LNCAP (cell line): ENCODE data around the gene MICAL3.

Experiments used
- TF ChIP-seq, protein P1 (sequence below): fragments of 450-650 bp; IDR thresholded peaks from 2 replicates; pipeline ENCODE4 v1.5.1; 2017; ENCODE audit warnings: mild to moderate bottlenecking

MICAL3 gene

DNA sequence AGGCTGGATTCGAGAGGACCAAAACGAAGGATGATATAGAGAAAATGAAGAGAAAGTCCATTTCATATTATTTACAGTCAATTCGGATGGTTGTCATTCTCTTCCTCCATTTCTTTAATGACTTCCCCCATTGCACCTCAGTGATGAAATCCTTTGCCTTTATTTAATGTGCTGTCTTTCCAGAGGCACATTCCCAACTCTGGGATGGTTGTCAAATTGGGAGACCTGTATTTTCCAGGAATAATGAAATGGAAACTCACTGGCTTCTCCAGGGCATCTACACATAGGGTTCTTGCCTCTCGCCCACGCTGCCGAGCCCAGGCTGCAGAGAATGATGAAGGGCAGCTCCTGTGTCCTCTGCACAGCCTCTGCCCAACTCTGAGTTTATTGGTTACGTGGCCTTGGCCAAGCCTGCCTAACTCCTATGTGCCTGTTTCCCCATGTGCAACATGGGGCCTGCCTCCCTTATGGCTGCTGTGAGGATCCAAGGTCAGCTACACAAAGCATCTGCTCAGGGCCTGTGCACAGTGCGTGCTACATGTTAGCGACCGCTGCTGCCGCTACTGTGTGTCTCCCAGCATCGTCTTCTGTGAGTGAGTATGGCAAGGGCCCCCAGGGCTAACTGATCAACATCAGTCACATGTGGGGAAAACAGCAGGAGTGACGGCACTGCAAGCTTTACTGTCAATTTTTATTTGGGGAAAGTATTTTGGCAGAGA is 168.6 kb downstream of the MICAL3 start:
- TF ChIP-seq, protein P1, sequence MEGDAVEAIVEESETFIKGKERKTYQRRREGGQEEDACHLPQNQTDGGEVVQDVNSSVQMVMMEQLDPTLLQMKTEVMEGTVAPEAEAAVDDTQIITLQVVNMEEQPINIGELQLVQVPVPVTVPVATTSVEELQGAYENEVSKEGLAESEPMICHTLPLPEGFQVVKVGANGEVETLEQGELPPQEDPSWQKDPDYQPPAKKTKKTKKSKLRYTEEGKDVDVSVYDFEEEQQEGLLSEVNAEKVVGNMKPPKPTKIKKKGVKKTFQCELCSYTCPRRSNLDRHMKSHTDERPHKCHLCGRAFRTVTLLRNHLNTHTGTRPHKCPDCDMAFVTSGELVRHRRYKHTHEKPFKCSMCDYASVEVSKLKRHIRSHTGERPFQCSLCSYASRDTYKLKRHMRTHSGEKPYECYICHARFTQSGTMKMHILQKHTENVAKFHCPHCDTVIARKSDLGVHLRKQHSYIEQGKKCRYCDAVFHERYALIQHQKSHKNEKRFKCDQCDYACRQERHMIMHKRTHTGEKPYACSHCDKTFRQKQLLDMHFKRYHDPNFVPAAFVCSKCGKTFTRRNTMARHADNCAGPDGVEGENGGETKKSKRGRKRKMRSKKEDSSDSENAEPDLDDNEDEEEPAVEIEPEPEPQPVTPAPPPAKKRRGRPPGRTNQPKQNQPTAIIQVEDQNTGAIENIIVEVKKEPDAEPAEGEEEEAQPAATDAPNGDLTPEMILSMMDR: no peak

DNA sequence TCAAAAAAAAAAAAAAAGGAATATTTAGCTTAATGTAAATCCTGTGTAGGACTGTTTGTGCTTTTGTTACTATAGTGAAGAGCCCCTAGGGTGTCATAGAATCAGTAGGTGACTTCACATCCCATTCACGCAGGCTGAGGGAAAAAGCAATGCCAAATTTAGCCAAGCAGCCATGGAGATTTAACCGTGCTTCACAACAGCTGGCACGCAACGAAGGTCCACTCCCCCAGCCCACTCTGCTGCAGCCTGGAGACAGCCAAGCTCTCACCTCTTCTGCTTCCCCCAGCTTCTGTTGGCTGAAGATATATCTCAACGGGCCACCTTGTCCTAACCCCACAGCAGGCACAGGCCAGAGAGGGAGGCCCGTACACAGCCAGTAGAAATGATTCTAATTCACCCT is 171.3 kb downstream of the MICAL3 start:
- TF ChIP-seq, protein P1: no peak

DNA sequence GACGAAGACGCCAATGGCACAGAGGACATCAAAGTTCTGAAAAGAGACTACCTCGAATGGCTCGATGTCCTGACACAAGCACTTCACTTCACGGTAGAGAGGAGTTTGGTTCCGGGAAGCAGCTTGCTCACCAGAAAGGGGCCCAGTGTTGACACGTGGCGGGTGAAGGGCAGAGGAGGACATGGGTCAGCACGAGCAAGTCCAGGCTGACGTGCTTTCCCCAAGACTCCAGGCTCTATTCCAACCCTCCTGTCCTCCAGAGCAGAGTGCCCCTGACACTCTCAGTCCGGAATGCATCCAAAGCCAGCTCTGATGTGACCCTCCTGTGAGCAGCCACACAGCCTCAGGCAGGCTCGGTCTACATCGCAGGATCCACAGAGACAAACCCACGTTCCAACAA is 172.6 kb downstream of the MICAL3 start:
- TF ChIP-seq, protein P1: no peak

DNA sequence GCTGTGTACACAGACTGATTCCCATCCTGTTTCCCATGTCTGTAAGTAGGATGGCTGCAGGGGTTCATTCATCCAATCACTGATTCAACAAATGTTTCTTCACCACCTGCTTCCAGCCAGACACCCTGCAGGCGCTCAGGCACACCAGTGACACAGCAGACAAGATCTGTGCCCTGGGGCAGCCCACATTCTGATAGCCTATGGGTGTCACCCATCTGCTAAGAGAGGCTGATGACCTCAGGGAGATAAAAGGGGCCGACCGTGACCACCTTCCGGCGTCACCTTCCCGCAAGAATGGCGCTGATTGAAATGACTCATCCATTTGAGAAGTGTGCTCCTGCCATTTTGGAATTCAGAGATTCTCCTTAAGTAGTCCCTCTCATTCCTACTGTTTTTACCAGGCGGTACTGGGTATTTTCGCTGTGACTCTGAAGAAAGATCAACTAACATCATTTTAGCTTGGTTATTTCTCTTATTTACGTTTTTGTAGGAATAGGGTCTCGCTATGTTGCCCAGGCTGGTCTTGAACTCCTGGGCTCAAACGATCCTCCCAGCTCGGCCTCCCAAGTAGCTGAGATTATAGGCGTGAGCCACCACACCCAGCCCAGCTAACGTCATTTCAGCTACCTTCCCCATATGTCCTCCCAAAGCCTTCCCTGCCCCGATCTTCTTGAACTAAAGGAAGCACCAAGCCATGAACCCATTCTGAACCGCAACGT is 176.8 kb downstream of the MICAL3 start:
- TF ChIP-seq, protein P1: no peak

DNA sequence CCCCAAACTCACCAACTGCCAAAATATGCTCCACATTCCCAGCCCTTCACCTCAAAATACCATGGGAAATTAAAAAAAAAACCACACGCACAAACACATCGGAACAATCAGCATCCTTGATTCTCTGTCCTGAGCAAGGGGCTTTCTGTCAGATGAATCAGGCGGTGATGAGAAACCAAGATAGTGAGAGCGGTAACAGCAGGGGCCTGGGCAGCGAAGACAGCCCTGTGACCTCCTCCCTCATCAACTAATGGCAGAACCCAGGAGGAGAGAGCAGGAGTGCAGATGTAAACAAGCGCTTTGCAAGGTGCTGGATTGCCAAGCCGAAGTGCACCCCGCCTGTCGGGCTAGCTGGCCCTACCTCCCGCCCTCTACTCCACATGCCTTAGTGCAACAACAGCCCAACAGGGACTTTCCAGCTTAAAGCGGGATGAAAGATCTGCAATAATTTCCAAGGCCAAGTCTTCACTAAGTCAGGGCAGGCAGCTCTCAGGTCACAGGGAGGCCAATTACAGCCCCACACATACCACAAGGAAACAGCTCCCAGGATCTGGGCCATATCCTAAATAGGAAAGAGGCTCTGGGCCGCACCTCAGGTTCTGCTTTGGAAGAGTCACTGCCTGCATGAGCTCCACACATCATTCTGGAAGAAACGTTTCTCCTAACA is 177.9 kb downstream of the MICAL3 start:
- TF ChIP-seq, protein P1: no peak

DNA sequence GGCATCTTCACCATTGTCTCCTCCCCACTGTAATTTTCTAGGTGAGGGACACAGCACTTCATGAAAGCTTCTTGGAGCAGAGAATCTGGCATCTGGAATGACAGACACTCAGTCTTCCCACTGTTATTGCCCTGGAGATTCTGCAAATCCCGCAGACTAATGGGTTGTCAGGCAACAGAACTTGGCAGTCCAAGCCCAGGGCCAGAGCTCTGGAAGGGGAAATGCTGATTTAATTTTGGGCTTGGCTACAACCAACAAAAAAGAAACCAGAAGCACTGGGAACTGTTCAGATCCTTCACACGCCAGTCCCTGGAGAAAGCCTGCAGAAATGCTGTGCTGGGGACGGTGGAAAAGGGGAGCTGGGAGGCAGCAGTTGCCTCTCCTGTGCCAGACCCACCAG is 178.6 kb downstream of the MICAL3 start:
- TF ChIP-seq, protein P1: no peak

DNA sequence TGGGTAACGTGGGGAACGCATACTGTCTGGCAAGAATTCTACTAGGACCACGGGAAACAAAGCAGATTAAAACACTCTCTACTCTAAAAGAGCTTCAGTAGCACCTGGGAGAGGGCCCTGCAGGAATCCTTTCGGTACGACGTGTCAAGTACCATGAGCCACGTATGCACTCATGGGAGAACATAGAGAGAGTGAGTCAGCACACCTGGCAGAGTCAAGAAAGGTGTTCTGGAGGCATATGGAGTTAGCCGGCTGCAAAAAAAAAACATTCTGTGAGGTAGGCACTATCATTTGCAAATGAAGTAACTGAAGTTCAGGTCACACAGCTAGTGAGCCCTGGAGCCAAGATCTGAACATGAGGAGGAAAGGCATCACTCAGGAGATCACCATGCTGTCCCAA is 179.0 kb downstream of the MICAL3 start:
- TF ChIP-seq, protein P1: no peak
